Heart left ventricle (tissue), 16 donors: ENCODE results near the gene CFAP299. TPM values are rescaled to one million over a fixed set of nuclear protein-coding genes. Genes with fewer than 3 reads are reported as not detected.

Experiments
- ATAC-seq, 4 donors: fragments of 200-7000 bp; cut with Tn5 transposase; one replicate each; pipeline ENCODE4 v1.9.1; 2020 to 2022; ENCODE audit warnings: moderate library complexity in 4 of 4, mild to moderate bottlenecking in 3 of 4, moderate number of reproducible peaks in 1 of 4
- DNase-seq, 5 donors: peaks; one replicate each; pipeline ENCODE4 v3.0.0-alpha.2; 2020
- H3K27ac ChIP-seq, 12 donors: fragments of 200-600 bp; sonication (generic) in 4 of 12; one replicate each; pipeline versions ENCODE4 v1.5.0 to v1.8.0; 2016 to 2022; ENCODE audit warnings: mild to moderate bottlenecking in 2 of 12
- H3K27me3 ChIP-seq, 9 donors: fragments of 200-600 bp; sonication (generic) in 2 of 9; one replicate each; pipeline versions ENCODE4 v1.5.1 to v1.8.0; 2016 to 2022; ENCODE audit warnings: mild to moderate bottlenecking in 3 of 9
- H3K36me3 ChIP-seq, 9 donors: fragments of 200-600 bp; sonication (generic) in 2 of 9; one replicate each; pipeline versions ENCODE4 v1.5.0 to v1.8.0; 2018 to 2022; ENCODE audit warnings: mild to moderate bottlenecking in 2 of 9
- H3K4me1 ChIP-seq, 12 donors: fragments of 200-600 bp; sonication (generic) in 4 of 12; one replicate each; pipeline versions ENCODE4 v1.5.0 to v1.8.0; 2016 to 2022; ENCODE audit warnings: mild to moderate bottlenecking in 3 of 12
- H3K4me3 ChIP-seq, 12 donors: fragments of 200-600 bp; sonication (generic) in 4 of 12; one replicate each; pipeline versions ENCODE4 v1.5.0 to v1.8.0; 2017 to 2022; ENCODE audit warnings: mild to moderate bottlenecking in 9 of 12, moderate library complexity in 4 of 12
- H3K9me3 ChIP-seq, 12 donors: fragments of 200-600 bp; sonication (generic) in 4 of 12; one replicate each; pipeline versions ENCODE4 v1.5.0 to v1.8.0; 2016 to 2022; ENCODE audit warnings: mild to moderate bottlenecking in 1 of 12
- CTCF ChIP-seq, 12 donors: fragments of 200-600 bp; sonication (generic) in 4 of 12; IDR thresholded peaks; one replicate each; pipeline versions ENCODE4 v1.5.0 to v1.8.0; 2018 to 2022; ENCODE audit warnings: antibody characterized with exemption in 12 of 12, mild to moderate bottlenecking in 5 of 12
- POLR2A ChIP-seq, 2 donors: fragments of 450-650 bp; IDR thresholded peaks; one replicate each; pipeline ENCODE4 v1.6.1; 2017; ENCODE audit warnings: antibody characterized with exemption in 2 of 2, mild to moderate bottlenecking in 2 of 2, moderate library complexity in 2 of 2
- WGBS, 4 donors: extraction: QIAGEN DNeasy Blood & Tissue Kit in 2 of 4; methylation state at CpG; one replicate each; pipeline versions ENCODE4 v1.1.5 to v1.1.7; 2013 to 2018; 5-methylcytosine and 5-hydroxymethylcytosine counted together
- intact Hi-C, 10 donors: fragments of 100-400 bp; cut with DNase I; formaldehyde crosslinking; loops; one replicate each; pipeline versions ENCODE4 v1.11.1 to v1.14.2; 2022
- polyA plus RNA-seq, 2 donors: library from polyadenylated mRNA; stranded (reverse); fragments of 200-250 nt; gene quantifications; one replicate each; pipeline ENCODE4 v1.2.3, GENCODE V29; 2013
- total RNA-seq, 9 donors: library from RNA; depleted of rRNA in 2 of 9; stranded (reverse); fragments of >200 nt in 2 of 9; fragmentation: NEBNext Ultra II Directional in 3 of 9; extraction: Animal tissue kit (Norgen Biotek cat#: 25700) in 3 of 9; gene quantifications; one replicate each; pipeline versions ENCODE4 v1.1.0 to v1.2.4, GENCODE V29; 2016 to 2023
- donor health status: ischemic (EF 13 %, LVEDD 7.1; RV severe dilation, severe dysfunction).
- donor health status: healthy with polysubstance abuse.
- donor health status: DM: no; HTN: yes; CAD: no.
- donor health status: DM: no; HTN: no; CAD: no.
- donor health status: ischemic (EF 25% LVEDD 6.9; RV normal size, moderate dysfunction).
- donor health status: ischemic (EF 25% LVEDD 5.7; RV mildly dilated, moderate dysfunction).
- donor health status: healthy.
- donor health status: DM: yes; HTN: yes; CAD: no.
- donor health status: ischemic (EF 35%, LVEDD 5.7; RV mildly dilated, moderate dysfunction).
- donor health status: nonischemic (EF 11% LVEDD 7.7; RV severe dilation, severe dysfunction).
- donor health status: DM: yes; HTN: yes; CAD: no.
- donor health status: PGD.
- donor health status: ischemic (EF 29% LVEDD 5.4; RV normal size, mild dysfunction).
- donor health status: nonischemic (EF 23%, LVEDD 6.1; RV moderate dilation, normal function).

CFAP299 gene
- total and polyA plus RNA-seq, 11 donors, result 0.25 TPM; not detected in 10

GRCh38 chr4:80387390-80388283, 52.1 kb downstream of the CFAP299 start:
- TF ChIP-seq CTCF (IDR thresholded peaks at IDR 0.05) (no peak), POLR2A (IDR thresholded peaks at IDR 0.05) (no peak)
- Histone ChIP-seq H3K4me1 (no peaks in the 10 kb centered on the region), H3K27me3 (no peaks in the 10 kb centered on the region), H3K27ac (no peak overlapping the region), H3K36me3 (no peaks in the 10 kb centered on the region), H3K9me3 (no peaks in the 10 kb centered on the region), H3K4me3 (no peak overlapping the region)
- intact Hi-C loops, result no loop called here
- DNase-seq, result no peak
- ATAC-seq, result peak in 1 of 4 donors; percentile 27
- WGBS, 4 donors, result 89 to 94% (median 91%) methylated on average over 7 to 11 of the region's 11 CpGs

- DNase-seq (no peak), ATAC-seq (no peak)
- no peak overlapping the region for H3K27ac ChIP-seq
- no peaks in the 10 kb centered on the region for H3K4me1 ChIP-seq
- intact Hi-C loops, result no loop called here
- no peak overlapping the region for H3K4me3 ChIP-seq
- H3K36me3 ChIP-seq, result no peaks in the 10 kb centered on the region
- no peaks in the 10 kb centered on the region for H3K27me3 ChIP-seq
- 80 to 93% (median 89%) methylated on average over 8 of the region's 8 CpGs for WGBS, 4 donors
- no peak for TF ChIP-seq CTCF (IDR thresholded peaks at IDR 0.05)
- TF ChIP-seq POLR2A (IDR thresholded peaks at IDR 0.05), result no peak
- no peaks in the 10 kb centered on the region for H3K9me3 ChIP-seq
Observed at GRCh38 chr4:80388284-80388607, 52.7 kb downstream of the CFAP299 start.

GRCh38 chr4:80390178-80390577, 54.6 kb downstream of the CFAP299 start:
- Histone ChIP-seq H3K9me3 (peaks cover 0 to 5% (median 0%) of the 10 kb centered on the region in 12 donors), H3K27me3 (no peaks in the 10 kb centered on the region), H3K4me1 (no peaks in the 10 kb centered on the region), H3K36me3 (no peaks in the 10 kb centered on the region), H3K27ac (no peak overlapping the region), H3K4me3 (no peak overlapping the region)
- DNase-seq (no peak), ATAC-seq (no peak)
- intact Hi-C loops, result no loop called here
- WGBS, 4 donors, result 87 to 96% (median 93%) methylated on average over 2 of the region's 2 CpGs
- TF ChIP-seq POLR2A (IDR thresholded peaks at IDR 0.05), result no peak
- no peak for TF ChIP-seq CTCF (IDR thresholded peaks at IDR 0.05)

- intact Hi-C loops, result no loop called here
- H3K27ac ChIP-seq, result no peak overlapping the region
- H3K9me3 ChIP-seq, result peaks cover 0 to 5% (median 0%) of the 10 kb centered on the region in 12 donors
- H3K36me3 ChIP-seq, result no peaks in the 10 kb centered on the region
- H3K27me3 ChIP-seq, result no peaks in the 10 kb centered on the region
- DNase-seq (no peak), ATAC-seq (no peak)
- no peak overlapping the region for H3K4me3 ChIP-seq
- 66 to 78% (median 70%) methylated on average over 4 of the region's 4 CpGs for WGBS, 4 donors
- H3K4me1 ChIP-seq, result no peaks in the 10 kb centered on the region
- TF ChIP-seq CTCF (IDR thresholded peaks at IDR 0.05), result no peak
- no peak for TF ChIP-seq POLR2A (IDR thresholded peaks at IDR 0.05)
Observed at GRCh38 chr4:80393246-80393969, 57.9 kb downstream of the CFAP299 start.
